Testis (tissue), 2 donors: ENCODE measurements around the gene RRP36.

Experiments
- CTCF ChIP-seq, 3 experiments: fragments of 450-650 bp in 2 of 3; fragments of 200-600 bp in 1 of 3; sonication (generic) in 1 of 3; IDR thresholded peaks; one replicate each; pipeline ENCODE4 v1.5.1; 2016 to 2019; ENCODE audit warnings: antibody characterized with exemption in 3 of 3, mild to moderate bottlenecking in 2 of 3, moderate library complexity in 1 of 3
- POLR2A ChIP-seq: fragments of 450-650 bp; IDR thresholded peaks from one replicate; pipeline ENCODE4 v1.6.1; 2017; ENCODE audit warnings: antibody characterized with exemption, mild to moderate bottlenecking, moderate library complexity

GRCh38 chr6:43011207-43011606 lies 10.2 kb upstream of the RRP36 start:
- TF ChIP-seq POLR2A (no peak), CTCF (IDR thresholded peaks at IDR 0.05) (no peak)
